OCI-M1 (cell line): Measurements from ENCODE around the gene NT5DC4.

Source experiments
- DNase-seq: peaks from one replicate; lab custom pipeline; 2025; lab: John Stamatoyannopoulos, UW

Gene NT5DC4

DNA sequence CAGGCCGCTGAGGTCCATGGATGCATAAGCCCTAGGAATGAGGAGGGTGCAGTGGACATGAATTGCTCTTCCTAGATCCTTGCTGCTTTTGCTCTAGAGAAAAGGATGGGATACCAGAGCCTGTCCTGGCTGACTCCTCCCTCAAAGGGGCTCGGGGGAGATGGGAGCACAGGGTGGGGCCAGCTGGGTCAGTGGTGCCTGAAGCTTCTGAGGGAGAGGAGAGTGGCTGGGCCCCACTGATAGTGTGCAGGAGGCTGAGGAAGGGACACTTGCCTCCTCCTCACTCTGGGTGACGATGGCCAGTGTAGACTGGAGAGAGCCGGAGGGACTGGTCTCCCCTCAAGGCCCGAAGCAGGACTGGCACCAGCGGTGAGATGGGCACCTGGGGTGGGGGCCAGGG lies at the start of gene NT5DC4:
TSS of gene NT5DC4 (plus strand) at position 236 of the 400 bp plus-strand sequence. CDS start at position 296, 60 bp downstream.
- DNase-seq: no peak

DNA sequence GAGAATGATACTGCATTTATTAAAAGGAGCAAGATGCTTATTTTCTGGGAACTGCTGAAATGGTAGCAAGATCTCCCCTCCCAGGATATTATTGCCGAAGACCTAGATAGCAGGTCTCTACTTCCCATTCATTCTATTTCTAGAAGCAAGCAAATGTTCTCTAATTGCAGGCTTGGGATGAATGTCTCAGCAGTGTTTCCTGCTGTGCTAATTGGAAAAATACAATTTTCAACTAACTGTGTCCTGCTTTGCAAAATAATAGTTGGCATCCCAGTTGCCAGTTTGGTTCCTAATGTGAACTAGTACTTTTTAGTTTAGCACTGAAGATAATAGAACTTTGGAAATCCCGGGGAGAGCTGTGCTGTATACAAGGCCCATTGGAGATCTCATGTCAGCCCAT lies 49.0 kb upstream of the NT5DC4 start:
- DNase-seq: no peak

DNA sequence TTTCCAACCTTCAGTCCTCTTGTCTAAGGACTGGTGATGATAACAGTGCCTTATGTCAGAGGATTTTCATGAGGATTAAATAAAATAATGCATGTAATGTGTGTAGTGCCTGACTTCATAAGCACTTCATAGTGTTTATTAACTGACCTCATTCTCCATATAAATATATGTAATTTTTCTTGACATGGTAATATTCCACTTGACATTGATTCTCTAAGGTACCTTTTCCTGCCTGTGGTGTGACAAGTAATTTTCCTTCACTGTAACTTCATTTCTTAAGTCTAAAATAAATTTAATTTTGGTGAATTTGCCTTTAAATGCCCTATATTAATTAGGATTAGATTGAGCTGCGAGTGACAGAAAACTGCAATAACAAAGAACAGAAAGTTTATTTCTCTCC lies 47.8 kb upstream of the NT5DC4 start:
- no peak for DNase-seq

DNA sequence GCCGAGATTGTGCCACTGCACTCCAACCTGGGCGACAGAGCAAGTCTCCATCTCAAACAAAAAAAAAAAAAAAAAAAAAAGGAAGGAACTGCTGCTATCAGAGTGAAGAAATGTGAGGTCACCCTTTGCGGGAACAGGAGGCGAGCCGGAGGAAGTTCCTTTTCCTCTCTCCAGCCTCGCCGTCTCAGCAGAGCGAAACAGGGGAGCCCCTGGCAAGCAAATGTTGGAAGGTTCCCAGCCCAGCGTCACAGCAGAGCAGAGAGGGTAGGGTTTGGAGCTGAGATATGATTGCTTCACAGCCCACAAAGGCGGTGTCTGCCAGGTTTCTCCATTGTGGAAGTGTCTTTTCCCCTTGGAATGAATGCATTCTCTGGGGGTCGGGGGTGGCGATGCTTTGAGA lies 46.6 kb upstream of the NT5DC4 start:
- peak; percentile 86 for DNase-seq

DNA sequence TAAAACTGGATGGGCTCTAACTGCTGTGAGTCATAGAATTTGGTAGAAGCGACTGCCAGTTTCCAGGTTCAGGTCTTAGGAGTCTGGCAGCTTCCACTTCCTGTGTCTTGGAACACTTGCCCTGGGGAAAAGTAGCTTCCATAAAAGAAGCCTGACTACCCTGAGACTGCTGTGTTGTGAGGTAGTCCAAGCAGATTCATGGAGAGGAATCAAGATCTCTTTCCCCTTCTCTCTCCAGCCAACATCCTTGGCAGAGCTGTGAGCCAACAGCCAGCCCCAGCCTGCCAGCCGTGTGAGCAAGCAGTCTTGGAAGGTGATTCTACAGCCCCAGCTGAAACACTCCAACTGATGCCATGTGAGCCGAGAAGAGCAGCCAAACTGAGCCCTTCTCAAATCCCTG lies 41.3 kb upstream of the NT5DC4 start:
- DNase-seq: no peak

DNA sequence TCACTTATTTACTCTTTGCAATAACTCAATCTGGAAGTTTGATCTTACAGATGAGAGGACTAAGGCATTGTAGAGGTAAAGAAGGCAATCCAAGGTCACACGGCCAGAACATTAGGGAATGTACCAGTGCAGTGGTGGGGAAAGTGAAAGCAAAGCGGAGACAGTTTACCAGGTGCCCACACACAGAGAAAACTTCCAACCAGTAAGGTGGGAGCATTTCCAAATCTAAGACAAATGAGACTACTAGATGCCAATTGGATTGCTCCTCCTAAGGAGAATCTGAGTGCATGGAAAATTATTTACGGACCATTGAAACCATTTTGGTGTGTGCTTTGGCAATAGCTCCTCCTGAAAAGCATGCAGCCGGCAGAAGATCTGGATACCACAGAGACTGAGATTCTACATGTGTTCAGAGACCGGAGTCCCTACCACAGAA lies 40.1 kb upstream of the NT5DC4 start:
- no peak for DNase-seq

DNA sequence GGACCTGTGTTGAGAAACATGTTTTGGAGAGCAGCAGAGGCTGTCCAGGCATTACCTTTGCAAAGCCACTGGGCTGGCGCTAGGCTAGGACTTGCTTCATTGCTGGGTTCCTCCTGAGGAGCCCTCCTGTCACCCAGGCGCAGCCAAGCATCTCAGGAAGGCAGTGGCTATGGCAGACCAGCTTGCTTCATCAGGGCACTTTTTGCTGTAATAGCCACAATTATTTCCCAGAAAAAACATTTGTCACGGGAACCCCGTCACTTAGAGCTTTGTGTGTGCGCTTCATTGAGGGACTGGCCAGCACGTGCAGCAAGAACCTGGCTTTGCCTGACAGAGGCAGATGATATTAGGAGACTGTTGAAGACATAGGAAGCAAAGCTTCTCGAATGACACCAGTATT lies 38.7 kb upstream of the NT5DC4 start:
- DNase-seq: no peak

DNA sequence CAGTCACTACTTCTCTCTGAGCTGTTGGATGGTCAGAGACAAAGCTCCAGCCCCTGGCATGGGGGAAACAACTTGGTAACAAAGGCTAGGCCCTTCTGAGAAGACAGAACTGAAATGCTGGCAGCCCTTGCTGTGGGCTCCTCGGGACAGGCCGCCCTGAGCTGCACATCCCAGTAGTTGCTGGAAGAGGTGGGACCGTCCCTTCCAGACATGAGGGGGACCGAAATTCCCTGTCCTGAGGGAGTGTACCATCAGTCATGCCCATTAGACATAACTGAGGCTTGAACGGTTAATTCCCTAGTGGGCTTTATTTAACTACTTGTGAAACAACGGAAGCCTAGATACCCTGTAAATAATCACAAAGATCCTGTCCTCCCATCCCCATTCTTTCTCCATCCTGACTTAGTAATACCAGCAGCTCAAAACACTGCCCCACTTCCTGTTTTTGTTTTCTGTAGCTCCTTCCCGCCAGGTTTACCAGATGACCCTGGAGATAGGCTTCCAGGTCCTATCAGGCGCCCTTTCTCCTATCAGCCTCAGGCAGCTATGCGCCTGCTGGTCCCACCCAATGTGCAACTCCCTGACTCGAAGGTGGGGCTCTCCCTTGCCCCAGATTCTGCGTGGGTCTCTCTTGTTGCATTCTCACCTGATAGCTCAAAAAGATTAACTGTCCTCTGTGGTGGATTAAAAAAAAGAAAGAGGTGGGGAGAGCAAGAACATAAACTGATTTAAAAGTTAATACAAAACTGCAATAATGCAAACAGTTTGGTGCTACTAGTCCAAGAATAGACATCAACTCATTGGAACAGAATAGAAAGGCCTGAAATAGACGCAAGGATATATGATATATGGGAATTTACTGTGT lies 37.0 kb upstream of the NT5DC4 start:
- peak; percentile 80 for DNase-seq

DNA sequence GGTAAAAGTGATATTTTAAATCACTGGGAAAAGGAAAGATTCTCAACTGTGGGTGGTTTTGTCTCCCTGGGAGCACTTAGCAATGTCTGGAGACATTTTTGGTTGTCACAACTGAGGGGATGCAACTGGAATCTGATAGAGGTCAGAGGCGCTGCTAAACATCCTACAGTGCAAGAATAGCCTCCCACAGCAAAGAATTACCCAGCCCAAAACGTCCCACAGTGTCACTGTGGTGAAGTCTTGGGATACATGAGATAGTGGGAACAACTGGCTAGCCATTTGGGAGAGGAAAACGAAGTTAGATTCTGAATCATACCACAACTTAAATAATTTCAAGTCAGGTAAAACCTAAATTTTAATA lies 36.4 kb upstream of the NT5DC4 start:
- no peak for DNase-seq

DNA sequence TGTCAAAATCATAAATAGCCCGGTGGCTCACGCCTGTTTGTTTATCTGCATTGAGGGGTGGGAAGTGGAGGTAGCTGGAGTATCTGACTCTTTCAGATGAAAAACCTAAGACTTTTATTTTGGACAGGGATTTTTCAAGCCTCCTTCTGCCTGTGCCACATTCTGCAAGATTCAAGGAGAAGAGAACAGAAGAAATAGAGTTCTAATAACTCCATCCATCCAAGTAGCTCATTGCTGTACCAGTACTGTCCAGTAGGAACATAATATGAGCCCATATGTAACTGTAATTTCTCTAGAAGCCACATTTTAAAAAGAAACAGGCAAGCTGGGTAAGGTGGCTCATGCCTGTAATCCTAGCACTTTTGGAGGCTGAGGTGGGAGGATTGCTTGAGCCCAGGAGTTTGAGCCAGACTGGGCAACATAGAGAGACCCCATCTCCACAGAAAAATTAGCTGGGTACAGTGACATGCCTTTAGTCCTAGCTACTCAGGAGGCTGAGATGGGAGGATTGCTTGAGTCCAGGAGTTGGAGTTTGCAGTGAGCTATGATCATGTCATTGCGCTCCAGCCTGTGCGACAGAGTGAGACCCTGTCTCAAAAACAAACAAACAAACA lies 35.4 kb upstream of the NT5DC4 start:
- DNase-seq: peak; percentile 43

DNA sequence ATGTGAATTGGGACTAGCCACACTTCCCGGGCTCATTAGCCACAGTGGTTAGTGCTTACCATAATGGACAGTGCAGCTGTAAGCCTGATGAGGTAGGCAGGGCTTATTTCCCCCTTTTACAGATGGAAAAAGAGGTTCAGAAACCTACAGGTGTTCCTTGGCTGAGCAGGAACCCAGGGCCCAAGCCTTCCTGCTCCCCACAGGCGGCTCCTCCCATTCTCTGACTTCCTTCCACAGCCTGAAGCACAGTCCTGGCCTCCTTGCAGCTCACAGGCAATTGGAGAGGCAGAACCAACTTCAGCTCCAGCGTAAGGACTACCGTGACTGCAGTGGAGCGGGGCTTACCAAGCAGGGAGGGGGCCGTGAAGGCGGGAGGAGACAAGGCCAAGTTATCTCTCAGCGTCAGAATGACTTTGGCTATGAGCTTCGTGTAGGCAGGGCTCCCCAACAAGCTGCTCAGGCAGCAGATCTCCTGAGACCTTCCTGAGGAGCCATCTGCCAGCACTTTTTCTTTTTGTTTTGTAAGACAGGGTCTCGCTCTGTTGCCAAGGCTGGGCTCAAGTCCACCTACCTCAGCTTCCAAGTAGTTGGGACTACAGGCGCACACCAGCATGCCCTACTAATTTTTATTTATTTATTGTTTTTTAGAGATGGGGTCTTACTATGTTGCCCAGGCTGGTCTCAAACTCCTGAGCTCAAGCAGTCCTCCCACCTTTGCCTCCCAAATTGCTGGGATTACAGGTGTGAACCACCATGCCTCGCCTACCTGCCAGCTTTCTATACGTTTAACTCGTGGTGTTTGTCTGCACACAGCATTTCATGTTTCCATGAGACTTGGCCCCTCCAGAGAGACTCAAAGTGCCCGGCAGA lies 34.2 kb upstream of the NT5DC4 start:
- DNase-seq: peak; percentile 51

DNA sequence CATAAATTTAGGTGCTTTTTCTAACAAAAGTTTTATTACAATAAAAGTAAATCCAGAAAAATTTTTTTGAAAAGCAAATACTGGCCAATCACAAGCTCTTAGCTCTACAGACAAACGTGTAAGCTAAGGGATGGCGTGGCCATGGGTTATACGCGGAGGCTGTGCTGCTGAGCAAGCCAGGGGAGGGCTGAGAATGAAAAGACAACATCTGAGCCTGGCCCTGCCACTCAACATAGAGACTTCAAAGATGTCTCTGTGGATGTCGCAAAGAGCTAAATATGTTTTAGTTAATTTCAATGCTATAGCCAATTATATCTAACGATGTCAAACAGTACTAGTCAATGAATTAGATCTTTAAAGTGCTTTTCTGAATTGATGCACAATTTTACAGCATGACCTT lies 33.3 kb upstream of the NT5DC4 start:
- DNase-seq: no peak

DNA sequence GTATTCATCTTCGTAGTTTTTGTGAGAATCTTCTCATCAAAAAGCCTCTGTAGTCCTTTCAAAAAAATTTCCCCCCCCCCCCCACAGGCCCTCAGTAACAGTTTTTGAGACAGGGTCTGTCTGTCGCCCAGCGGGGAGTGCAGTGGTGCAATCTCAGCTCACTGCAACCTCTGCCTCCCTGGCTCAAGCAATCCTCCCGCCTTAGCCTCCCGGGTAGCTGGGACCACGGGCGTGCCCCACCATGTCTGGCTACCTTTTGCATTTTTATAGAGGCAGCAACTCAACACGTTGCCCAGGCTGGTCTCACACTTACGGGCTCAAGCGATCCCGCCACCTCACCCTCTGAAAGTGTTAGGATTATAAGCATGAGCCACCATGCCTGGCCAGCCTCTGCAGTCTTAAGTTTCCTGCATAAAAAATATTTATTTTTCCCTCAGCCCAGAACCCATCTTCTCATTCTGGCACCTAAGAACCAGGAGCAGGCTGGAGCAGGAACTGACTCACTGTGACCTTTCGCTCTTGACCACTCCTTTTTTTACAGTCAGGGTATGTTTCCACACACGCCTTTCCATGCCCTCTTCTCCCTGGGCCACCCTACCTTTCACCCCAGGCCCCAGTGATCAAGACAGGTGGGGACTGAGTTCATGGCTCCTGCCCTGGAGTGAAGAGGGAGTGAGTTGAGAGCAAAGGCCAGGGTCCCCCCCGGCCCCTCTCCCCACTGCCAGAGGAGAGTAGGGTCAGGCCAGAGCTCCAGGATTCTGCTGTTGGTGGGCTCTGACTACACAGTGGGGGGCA lies 32.5 kb upstream of the NT5DC4 start:
- DNase-seq: no peak

DNA sequence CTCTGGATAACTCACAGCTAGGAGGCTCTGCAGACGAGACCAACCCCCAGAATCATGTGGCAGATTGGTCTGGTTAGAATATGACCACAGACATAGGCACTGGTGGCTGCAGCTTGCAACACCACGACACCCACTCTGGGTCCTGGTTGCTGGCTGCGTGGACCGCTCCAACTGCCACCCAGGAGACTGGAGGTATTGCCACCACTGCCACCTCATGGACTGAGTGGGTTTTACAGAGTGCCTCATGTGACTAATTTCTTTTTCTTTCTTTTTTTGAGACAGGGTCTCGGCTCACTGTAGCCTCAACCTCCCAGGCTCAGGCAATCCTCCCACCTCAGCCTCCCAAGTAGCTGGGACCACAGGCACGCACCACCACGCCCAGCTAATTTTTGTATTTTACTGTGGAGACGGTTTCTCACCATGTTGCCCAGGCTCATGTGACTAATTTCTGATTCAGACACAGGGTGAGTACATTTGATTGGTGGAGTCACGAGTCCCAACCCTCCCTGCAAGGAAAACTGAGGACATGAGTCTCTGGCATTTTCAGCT lies 29.9 kb upstream of the NT5DC4 start:
- peak; percentile 86 for DNase-seq

DNA sequence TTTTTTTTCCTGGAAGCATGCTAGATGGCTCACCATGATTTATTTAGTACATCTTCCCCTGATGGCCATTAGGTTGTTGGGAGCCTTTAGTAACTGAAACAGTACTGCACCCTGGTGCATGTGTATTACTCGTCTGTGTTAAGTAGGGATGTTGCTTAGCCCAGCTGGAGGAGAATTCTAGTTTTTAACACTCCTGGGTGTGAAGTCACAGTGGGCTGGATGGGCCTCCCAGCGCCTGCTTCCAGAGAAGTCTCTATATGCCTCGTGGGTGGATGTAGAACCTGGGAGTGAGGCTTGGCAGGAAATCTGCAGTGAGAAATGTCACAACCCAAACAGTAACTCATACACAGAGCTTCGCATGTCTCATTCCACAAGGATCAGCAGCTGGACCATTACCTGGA lies 28.9 kb upstream of the NT5DC4 start:
- DNase-seq: no peak

DNA sequence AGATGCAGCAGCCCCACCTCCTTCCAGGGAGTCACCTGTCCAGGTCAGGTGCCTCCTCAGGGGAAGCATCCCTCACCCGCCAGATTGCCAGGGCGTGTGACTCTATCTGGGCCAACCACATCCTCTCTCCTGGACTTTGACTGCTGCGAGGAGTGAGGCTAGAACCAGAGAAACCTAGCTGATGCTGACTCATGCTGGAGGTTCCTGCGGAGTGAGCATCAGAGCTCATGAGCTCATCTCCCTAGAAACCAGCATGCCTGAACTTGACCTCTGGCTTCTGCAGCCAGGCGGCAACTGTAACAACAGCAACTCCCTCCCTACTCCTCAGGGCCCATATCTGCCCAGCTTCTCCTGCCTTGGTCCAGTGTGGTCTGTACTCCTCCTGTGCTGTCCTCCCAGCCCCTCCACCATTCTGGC lies 28.3 kb upstream of the NT5DC4 start:
- DNase-seq: peak; percentile 87

DNA sequence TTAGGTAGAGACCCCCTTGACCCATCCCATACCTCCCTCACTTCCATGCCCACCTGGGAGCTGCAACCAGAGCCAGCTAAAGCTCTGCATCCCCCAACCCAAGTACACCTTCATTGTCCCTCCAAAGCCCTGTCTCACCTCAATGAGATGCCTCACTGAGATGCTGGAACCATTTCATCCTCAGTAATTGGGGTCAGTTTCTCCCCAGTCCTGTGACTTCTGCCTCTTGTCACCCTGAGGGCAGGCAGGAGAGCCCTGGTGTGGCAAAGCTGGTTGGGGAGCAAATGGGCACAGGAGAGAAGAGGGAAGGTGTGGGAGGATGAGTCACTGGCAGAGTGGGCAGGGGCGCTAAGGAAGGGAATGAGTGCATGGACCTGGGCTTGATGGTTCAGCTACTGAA lies 27.9 kb upstream of the NT5DC4 start:
- no peak for DNase-seq

DNA sequence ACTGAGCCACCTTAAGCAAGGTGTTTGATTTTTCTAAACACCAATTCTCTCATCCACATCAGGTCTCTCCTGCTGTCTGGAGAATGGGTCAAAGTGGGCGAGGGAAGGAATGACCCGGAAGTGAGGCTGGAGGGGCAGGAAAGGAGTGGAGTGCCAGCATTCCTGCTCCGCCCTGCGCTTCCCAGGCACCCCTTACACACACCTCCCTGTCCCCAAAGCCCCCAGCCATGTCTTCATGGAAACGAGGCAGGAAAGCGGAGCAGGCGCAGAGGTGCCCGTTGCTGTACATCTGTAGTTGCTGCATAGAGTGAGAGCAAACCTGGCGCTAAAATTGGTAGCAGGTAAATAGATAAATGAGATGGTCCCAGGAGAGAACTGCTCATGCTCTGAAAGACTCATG lies 27.2 kb upstream of the NT5DC4 start:
- DNase-seq: no peak

DNA sequence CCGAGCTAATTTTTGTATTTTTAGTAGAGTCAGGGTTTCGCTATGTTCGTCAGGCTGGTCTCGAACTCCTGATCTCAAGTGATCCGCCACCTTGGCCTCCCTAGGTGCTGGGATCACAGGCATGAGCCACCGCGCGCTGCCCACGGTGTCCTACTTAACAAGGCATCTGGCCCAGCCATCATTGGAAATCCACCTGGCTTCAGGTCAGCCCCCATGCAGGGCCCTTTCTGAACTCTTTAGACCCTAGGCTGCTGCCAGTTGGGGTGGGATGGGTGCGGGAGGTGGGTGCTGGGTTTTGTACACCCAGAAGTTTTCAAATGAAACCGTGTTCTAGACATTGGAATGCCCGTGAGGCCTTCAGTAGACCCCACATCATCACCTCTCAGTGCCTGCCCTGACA lies 26.6 kb upstream of the NT5DC4 start:
- no peak for DNase-seq

DNA sequence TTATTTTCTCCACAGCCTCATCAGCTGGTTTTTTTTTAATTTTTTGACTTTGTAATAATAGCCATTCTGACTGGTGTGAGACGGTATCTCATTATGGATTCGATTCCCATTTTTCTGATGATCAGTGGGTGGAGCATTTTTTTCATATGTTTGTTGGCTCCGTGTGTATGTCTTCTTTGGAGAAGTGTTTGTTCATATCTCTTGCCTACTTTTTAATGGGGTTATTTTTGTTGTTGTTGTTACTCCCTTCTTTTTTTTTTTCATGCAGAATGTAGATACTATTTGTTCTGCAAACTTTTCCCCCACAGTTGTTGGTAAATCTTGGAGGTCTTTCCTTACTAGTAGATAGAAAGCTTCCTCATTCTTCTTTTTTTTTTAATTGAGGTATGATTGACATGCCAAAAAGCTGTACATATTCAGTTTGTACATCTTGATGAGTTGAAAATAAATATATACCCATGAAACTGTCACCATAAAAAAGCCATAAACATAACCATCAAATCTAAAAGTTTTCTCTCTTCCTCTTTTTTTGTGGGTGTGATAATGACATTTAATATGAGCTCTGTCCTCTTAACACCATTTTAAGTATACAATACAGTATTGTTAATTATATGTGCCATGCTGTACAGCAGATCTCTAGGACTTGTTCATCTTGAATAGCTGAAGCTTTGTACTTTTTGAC lies 21.8 kb upstream of the NT5DC4 start:
- peak; percentile 32 for DNase-seq
